Activated naive CD4-positive, alpha-beta T cell treated with anti-CD3 and anti-CD28 coated beads for 36 hours (primary cell): ENCODE measurements around the gene OASL. TPM values are rescaled to one million over a fixed set of nuclear protein-coding genes. Genes with fewer than 3 reads are reported as not detected.

Source experiments
- CTCF ChIA-PET: fragments of 350-600 bp; sonication (Branson Sonifier 250); formaldehyde crosslinking; loops from one replicate; lab custom pipeline; 2021; ENCODE audit warnings: antibody characterized with exemption; lab: Charles Lee
- DNase-seq: peaks from one replicate; pipeline ENCODE4 v3.0.0-alpha.2; 2020
- H3K27ac Mint-ChIP-seq: one replicate; pipeline ENCODE4 v1.8.0; 2021; ENCODE audit warnings: mild to moderate bottlenecking, mixed read lengths
- H3K27me3 Mint-ChIP-seq: one replicate; pipeline ENCODE4 v1.8.0; 2021; ENCODE audit warnings: low read depth, mixed read lengths
- H3K36me3 Mint-ChIP-seq: one replicate; pipeline ENCODE4 v1.8.0; 2021; ENCODE audit warnings: low read depth, mixed read lengths
- H3K4me1 Mint-ChIP-seq: one replicate; pipeline ENCODE4 v1.8.0; 2021; ENCODE audit warnings: low read depth, mixed read lengths
- H3K4me3 Mint-ChIP-seq: one replicate; pipeline ENCODE4 v1.8.0; 2021; ENCODE audit warnings: mild to moderate bottlenecking, moderate library complexity, mixed read lengths
- H3K9me3 Mint-ChIP-seq: one replicate; pipeline ENCODE4 v1.8.0; 2021; ENCODE audit warnings: mixed read lengths
- intact Hi-C: fragments of 100-400 bp; cut with micrococcal nuclease; formaldehyde crosslinking; loops from one replicate; pipeline ENCODE4 v1.15.1; 2023
- total RNA-seq, 2 experiments: library from RNA; stranded (reverse); gene quantifications; one replicate each; pipeline ENCODE4 v1.2.3, GENCODE V29; 2021

OASL gene
- total RNA-seq, 2 experiments from 2014 or later = 12.4 to 13.4 TPM

GRCh38 chr12:121005346-121005815, 33.7 kb downstream of the OASL start:
- peak; percentile 76 for DNase-seq
- Mint-ChIP-seq H3K9me3 (no peaks in the 10 kb centered on the region), H3K4me3 (no peak overlapping the region), H3K27ac (no peak overlapping the region), H3K4me1 (no peaks in the 10 kb centered on the region), H3K36me3 (peaks cover 26% of the 10 kb centered on the region), H3K27me3 (no peaks in the 10 kb centered on the region)
- intact Hi-C loops = loop anchor here (1.0 kb wide), 3 partner anchors 55 to 105 kb away; no protein-coding TSS in a partner anchor
- CTCF ChIA-PET = interaction anchor here (0.6 to 2.4 kb wide), 16 partner anchors 8 to 638 kb away, joined by 3 to 31 read pairs (median 4); no protein-coding TSS in a partner anchor

DNA sequence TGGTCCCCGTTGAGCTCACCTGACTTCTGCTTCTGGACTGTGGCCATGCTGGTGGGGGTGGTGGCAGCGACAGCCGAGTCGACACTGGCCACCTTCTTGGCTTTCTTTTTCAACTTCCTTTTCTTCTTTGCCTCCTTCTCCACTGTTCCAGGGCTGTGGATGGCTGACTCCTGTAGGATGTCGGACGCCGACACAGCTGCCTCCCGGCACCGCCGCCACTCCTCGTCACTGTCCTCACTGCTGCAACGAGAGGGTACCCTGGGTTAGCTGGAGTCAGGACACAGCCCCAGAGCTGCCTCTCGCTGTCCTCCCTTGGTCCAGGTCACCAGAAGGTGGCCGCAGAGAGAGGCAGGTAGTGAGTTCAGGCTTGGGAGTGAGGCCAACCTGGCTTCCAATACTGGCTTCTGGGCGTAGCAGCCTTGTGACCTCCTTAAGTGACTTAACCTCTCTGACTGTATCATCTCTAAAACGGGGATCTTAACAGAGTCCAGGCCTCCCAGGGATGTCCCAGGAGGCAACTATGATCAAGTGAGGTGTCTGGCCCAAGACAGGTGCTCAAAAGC, 34.7 kb downstream of the OASL start:
- Mint-ChIP-seq H3K36me3 (peaks cover 24% of the 10 kb centered on the region), H3K4me1 (no peaks in the 10 kb centered on the region), H3K4me3 (no peak overlapping the region), H3K27me3 (no peaks in the 10 kb centered on the region), H3K9me3 (no peaks in the 10 kb centered on the region), H3K27ac (no peak overlapping the region)
- CTCF ChIA-PET = interaction anchor here (0.7 to 2.4 kb wide), 5 partner anchors 11 to 130 kb away, joined by 3 to 31 read pairs (median 7); no protein-coding TSS in a partner anchor
- intact Hi-C loops = no loop called here
- DNase-seq = no peak

DNA sequence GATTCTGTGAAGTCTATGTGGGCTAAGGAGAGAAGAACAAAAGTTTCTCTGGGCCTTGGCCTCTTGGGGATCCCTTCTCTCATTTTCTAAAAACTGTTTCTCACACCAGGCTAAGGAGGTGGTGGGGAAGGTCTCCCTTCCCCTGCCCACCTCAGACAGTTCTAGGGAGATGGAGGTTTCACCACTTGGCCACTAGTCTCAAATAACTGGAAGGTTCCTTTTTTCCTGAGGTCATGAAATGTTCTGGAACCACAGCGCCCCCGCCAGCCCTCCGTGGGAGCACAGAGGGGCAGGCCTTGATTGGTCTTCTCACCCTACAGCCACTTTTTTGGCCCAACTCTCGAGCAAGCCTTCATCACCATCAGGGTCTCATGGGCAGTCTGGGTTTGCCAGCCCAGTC, 35.4 kb downstream of the OASL start:
- H3K4me1 Mint-ChIP-seq = no peaks in the 10 kb centered on the region
- H3K9me3 Mint-ChIP-seq = no peaks in the 10 kb centered on the region
- CTCF ChIA-PET = interaction anchor here (1.7 kb wide), 1 partner anchor 89 kb away, joined by 7 read pairs; no protein-coding TSS in a partner anchor
- no peak overlapping the region for H3K27ac Mint-ChIP-seq
- H3K4me3 Mint-ChIP-seq = no peak overlapping the region
- no peaks in the 10 kb centered on the region for H3K27me3 Mint-ChIP-seq
- H3K36me3 Mint-ChIP-seq = peaks cover 24% of the 10 kb centered on the region
- DNase-seq = no peak
- intact Hi-C loops = no loop called here

- no peak for DNase-seq
- Mint-ChIP-seq H3K36me3 (peaks cover 24% of the 10 kb centered on the region), H3K27ac (no peak overlapping the region), H3K4me1 (no peaks in the 10 kb centered on the region), H3K9me3 (no peaks in the 10 kb centered on the region), H3K4me3 (no peak overlapping the region), H3K27me3 (no peaks in the 10 kb centered on the region)
- intact Hi-C loops = no loop called here
- CTCF ChIA-PET = interaction anchor here (2.5 kb wide), 1 partner anchor 58 kb away, joined by 10 read pairs; no protein-coding TSS in a partner anchor
These were observed 37.1 kb downstream of the OASL start for GRCh38 chr12:121001841-121002483.

- H3K4me3 Mint-ChIP-seq = no peak overlapping the region
- CTCF ChIA-PET = interaction anchor here (2.5 kb wide), 1 partner anchor 59 kb away, joined by 10 read pairs; no protein-coding TSS in a partner anchor
- intact Hi-C loops = no loop called here
- peaks cover 20% of the 10 kb centered on the region for H3K36me3 Mint-ChIP-seq
- H3K27me3 Mint-ChIP-seq = no peaks in the 10 kb centered on the region
- H3K4me1 Mint-ChIP-seq = no peaks in the 10 kb centered on the region
- H3K27ac Mint-ChIP-seq = no peak overlapping the region
- no peaks in the 10 kb centered on the region for H3K9me3 Mint-ChIP-seq
- no peak for DNase-seq
These were observed 38.0 kb downstream of the OASL start for GRCh38 chr12:121001060-121001459.

- no peaks in the 10 kb centered on the region for H3K4me1 Mint-ChIP-seq
- H3K36me3 Mint-ChIP-seq = peaks cover 20% of the 10 kb centered on the region
- no peak overlapping the region for H3K4me3 Mint-ChIP-seq
- H3K27me3 Mint-ChIP-seq = no peaks in the 10 kb centered on the region
- no peaks in the 10 kb centered on the region for H3K9me3 Mint-ChIP-seq
- intact Hi-C loops = no loop called here
- no peak for DNase-seq
- no peak overlapping the region for H3K27ac Mint-ChIP-seq
- CTCF ChIA-PET = no interaction called here
These were observed 38.5 kb downstream of the OASL start for GRCh38 chr12:121000530-121000929.

GRCh38 chr12:120999191-121000120, 39.6 kb downstream of the OASL start:
- H3K36me3 Mint-ChIP-seq = peaks cover 11% of the 10 kb centered on the region
- H3K4me1 Mint-ChIP-seq = no peaks in the 10 kb centered on the region
- no peak overlapping the region for H3K27ac Mint-ChIP-seq
- no peak overlapping the region for H3K4me3 Mint-ChIP-seq
- no peak for DNase-seq
- intact Hi-C loops = no loop called here
- CTCF ChIA-PET = no interaction called here
- H3K27me3 Mint-ChIP-seq = peaks cover 5% of the 10 kb centered on the region
- H3K9me3 Mint-ChIP-seq = no peaks in the 10 kb centered on the region

- Mint-ChIP-seq H3K4me1 (no peaks in the 10 kb centered on the region), H3K36me3 (peaks cover 5% of the 10 kb centered on the region), H3K4me3 (no peak overlapping the region), H3K27me3 (peaks cover 5% of the 10 kb centered on the region), H3K27ac (no peak overlapping the region), H3K9me3 (no peaks in the 10 kb centered on the region)
- intact Hi-C loops = no loop called here
- CTCF ChIA-PET = interaction anchor here (1.9 kb wide), 1 partner anchor 27 kb away, joined by 7 read pairs; no protein-coding TSS in a partner anchor
- DNase-seq = no peak
These were observed 40.6 kb downstream of the OASL start for GRCh38 chr12:120998435-120998834.

- no peaks in the 10 kb centered on the region for H3K9me3 Mint-ChIP-seq
- no peak overlapping the region for H3K4me3 Mint-ChIP-seq
- peaks cover 5% of the 10 kb centered on the region for H3K27me3 Mint-ChIP-seq
- peaks cover 1% of the 10 kb centered on the region for H3K36me3 Mint-ChIP-seq
- no peak for DNase-seq
- intact Hi-C loops = no loop called here
- no peaks in the 10 kb centered on the region for H3K4me1 Mint-ChIP-seq
- CTCF ChIA-PET = interaction anchor here (0.7 to 1.9 kb wide), 3 partner anchors 8 to 64 kb away, joined by 4 to 7 read pairs (median 6); no protein-coding TSS in a partner anchor
- H3K27ac Mint-ChIP-seq = no peak overlapping the region
These were observed 41.6 kb downstream of the OASL start for GRCh38 chr12:120997448-120997847.

- no peak for DNase-seq
- intact Hi-C loops = no loop called here
- Mint-ChIP-seq H3K27me3 (peaks cover 5% of the 10 kb centered on the region), H3K4me3 (no peak overlapping the region), H3K4me1 (no peaks in the 10 kb centered on the region), H3K27ac (no peak overlapping the region), H3K36me3 (no peaks in the 10 kb centered on the region), H3K9me3 (no peaks in the 10 kb centered on the region)
- CTCF ChIA-PET = interaction anchor here (0.5 kb wide), 1 partner anchor 100 kb away, joined by 4 read pairs; no protein-coding TSS in a partner anchor
These were observed 42.8 kb downstream of the OASL start for GRCh38 chr12:120996133-120996746.

DNA sequence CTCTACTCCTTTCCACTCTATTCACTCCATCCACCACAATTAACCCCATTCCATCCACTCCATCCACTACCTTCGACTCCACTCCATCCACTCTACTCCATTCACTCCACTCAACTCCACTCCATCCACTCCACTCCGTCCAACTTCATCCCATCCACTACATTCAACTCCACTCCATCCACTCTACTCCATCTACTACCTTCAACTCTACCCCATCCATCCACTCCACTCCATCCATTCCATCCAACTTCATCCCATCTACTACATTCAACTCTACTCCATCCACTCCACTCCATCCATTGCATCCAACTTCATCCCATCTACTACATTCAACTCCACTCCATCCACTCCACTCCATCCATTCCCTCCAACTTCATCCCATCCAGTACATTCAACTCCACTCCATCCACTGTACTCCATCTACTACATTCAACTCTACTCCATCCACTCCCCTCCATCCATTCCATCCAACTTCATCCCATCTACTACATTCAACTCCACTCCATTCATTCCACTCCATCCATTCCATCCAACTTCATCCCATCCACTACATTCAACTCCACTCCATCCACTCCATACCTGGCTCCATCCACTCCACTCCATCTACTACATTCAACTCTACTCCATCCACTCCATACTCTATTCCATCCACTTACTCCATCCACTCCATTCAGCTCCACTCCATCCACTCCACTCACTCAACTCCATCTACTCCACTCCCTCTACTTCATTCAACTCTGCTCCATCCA, 44.3 kb downstream of the OASL start:
- CTCF ChIA-PET = no interaction called here
- no peaks in the 10 kb centered on the region for H3K36me3 Mint-ChIP-seq

More for the DNA sequence above, 44.3 kb downstream of the OASL start:
- intact Hi-C loops = no loop called here
- Mint-ChIP-seq H3K4me3 (no peak overlapping the region), H3K9me3 (no peaks in the 10 kb centered on the region), H3K27ac (no peak overlapping the region), H3K27me3 (peaks cover 5% of the 10 kb centered on the region), H3K4me1 (no peaks in the 10 kb centered on the region)
- DNase-seq = no peak
